Measurements from ENCODE around the gene PKD1L1.
A peak's percentile ranks its signal among the peaks of the same experiment; 100 is the strongest.
"Not testable (repeated sequence)": the region's sequence is repeated elsewhere in the genome, so short reads cannot be mapped to it uniquely, and the experiment has no call there.

PKD1L1 gene, protein sequence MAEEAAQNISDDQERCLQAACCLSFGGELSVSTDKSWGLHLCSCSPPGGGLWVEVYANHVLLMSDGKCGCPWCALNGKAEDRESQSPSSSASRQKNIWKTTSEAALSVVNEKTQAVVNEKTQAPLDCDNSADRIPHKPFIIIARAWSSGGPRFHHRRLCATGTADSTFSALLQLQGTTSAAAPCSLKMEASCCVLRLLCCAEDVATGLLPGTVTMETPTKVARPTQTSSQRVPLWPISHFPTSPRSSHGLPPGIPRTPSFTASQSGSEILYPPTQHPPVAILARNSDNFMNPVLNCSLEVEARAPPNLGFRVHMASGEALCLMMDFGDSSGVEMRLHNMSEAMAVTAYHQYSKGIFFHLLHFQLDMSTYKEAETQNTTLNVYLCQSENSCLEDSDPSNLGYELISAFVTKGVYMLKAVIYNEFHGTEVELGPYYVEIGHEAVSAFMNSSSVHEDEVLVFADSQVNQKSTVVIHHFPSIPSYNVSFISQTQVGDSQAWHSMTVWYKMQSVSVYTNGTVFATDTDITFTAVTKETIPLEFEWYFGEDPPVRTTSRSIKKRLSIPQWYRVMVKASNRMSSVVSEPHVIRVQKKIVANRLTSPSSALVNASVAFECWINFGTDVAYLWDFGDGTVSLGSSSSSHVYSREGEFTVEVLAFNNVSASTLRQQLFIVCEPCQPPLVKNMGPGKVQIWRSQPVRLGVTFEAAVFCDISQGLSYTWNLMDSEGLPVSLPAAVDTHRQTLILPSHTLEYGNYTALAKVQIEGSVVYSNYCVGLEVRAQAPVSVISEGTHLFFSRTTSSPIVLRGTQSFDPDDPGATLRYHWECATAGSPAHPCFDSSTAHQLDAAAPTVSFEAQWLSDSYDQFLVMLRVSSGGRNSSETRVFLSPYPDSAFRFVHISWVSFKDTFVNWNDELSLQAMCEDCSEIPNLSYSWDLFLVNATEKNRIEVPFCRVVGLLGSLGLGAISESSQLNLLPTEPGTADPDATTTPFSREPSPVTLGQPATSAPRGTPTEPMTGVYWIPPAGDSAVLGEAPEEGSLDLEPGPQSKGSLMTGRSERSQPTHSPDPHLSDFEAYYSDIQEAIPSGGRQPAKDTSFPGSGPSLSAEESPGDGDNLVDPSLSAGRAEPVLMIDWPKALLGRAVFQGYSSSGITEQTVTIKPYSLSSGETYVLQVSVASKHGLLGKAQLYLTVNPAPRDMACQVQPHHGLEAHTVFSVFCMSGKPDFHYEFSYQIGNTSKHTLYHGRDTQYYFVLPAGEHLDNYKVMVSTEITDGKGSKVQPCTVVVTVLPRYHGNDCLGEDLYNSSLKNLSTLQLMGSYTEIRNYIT (N-terminal part only)

GRCh38 chr7:47948141-47948790 is at the start of gene PKD1L1:
TSS of gene PKD1L1 (minus strand) at chr7:47948466. CDS start at chr7:47948440, 26 bp downstream.
- DNase-seq, result no peak

- DNase-seq, result no peak
These were observed 44.2 kb upstream of the PKD1L1 start for GRCh38 chr7:47992446-47992845.

- peak; percentile 58 for DNase-seq
These were observed 43.6 kb upstream of the PKD1L1 start for GRCh38 chr7:47991741-47992311.

GRCh38 chr7:47991270-47991669 is 43.0 kb upstream of the PKD1L1 start:
- no peak for DNase-seq

DNA sequence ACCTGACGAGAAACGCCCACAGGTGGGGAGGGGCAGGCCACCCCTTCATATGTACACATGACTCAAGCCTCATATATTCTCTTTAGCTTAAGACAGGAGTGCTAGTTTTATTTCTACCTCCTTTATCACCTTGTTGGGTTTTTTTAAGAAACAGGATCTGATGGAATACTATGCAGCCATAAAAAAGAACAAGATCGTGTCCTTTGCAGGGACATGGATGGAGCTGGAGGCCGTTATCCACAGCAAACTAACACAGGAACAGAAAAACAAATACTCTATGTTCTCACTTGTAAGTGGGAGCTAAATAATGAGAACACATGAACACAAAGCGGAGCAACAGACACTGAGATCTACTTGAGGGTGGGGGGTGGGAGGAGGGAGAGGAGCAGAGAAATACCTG is 42.3 kb upstream of the PKD1L1 start:
- no peak for DNase-seq

- not testable (repeated sequence) for DNase-seq
These were observed 41.5 kb upstream of the PKD1L1 start for GRCh38 chr7:47989607-47990400.

GRCh38 chr7:47988496-47989386 is 40.5 kb upstream of the PKD1L1 start:
- no peak for DNase-seq

- no peak for DNase-seq
These were observed 34.3 kb upstream of the PKD1L1 start for GRCh38 chr7:47982610-47983009.

- not testable (repeated sequence) for DNase-seq
These were observed 32.4 kb upstream of the PKD1L1 start for GRCh38 chr7:47980648-47981047.

GRCh38 chr7:47979832-47980181 is 31.5 kb upstream of the PKD1L1 start:
- no peak for DNase-seq

- DNase-seq, result peak; percentile 60
These were observed 31.0 kb upstream of the PKD1L1 start, which contains the start of gene HUS1 for GRCh38 chr7:47979145-47979831. TSS of gene HUS1 (minus strand) at chr7:47979615. CDS start at chr7:47979519, 96 bp downstream.

GRCh38 chr7:47978790-47979144 is 30.5 kb upstream of the PKD1L1 start:
- no peak for DNase-seq

- DNase-seq, result no peak
These were observed 25.5 kb upstream of the PKD1L1 start for GRCh38 chr7:47973739-47974138.

GRCh38 chr7:47970761-47971160 is 22.5 kb upstream of the PKD1L1 start:
- DNase-seq, result no peak

DNA sequence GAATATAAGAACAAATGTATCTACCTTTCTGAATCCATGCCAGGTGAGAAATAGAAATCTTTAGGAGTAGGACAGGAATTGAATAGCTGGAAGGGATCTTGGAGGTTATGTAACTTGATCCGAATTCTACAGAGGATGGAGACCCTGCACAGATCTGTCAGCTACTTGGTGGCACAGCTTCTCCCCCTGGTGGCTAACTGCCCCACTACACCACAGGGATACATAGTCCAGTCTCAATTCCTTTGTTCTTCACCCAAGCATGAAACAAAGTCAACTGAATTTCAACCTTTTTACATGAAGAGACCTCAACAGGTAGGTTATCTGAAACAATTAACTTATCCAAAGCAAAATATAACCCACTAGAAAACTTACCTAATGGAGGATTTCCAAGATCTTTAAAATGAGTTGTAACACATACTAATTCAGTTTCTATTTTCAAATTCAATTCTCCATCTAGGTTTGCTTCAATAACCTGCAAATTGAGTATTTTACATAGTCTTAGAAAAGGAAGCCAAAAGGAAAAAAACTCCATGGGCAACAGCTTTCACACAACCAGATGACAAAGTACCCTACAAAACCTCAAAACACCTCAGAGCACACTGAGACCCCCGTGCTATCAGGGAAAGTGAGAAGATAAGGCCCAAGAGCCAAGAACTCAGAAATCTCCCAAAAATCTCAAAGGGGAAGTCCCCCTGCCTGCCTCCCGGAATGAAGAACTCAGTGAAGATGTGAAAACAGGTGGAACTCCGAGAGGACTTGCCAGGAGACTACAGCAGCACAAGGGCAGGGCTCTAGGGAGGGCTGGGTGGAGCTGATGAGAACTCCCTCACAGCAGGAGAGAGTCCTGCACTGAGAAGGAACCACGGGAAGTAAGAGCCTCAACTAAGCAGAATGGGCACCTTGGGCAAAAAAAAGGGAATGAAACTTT is 20.8 kb upstream of the PKD1L1 start:
- peak; percentile 17 for DNase-seq

GRCh38 chr7:47967708-47968107 is 19.4 kb upstream of the PKD1L1 start:
- DNase-seq, result no peak

DNA sequence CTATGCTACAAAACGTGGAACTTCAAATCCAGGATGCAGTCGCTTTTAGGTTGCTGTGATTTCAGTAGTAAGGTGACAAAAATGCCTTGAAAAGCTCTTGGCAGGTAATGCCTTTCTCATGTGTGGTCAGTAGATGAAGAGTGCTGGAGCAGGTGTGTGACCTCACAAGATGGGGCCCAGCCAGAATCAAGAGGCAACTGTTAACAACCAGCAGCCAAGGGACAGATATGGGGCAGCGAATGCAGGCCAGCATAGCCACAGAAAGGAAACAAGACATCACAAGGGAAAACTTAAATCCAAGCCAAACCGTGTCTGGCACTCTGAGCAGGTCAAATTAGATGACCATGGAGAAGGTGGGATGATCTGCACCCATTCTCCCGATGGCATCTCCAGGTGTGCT is 18.9 kb upstream of the PKD1L1 start:
- no peak for DNase-seq

- DNase-seq, result no peak
These were observed 17.2 kb upstream of the PKD1L1 start for GRCh38 chr7:47965456-47965855.

Data from amniotic stem cell (primary cell).